Psoas muscle (tissue), 8 donors: Measurements from ENCODE around the gene AHR. TPM values are rescaled to one million over a fixed set of nuclear protein-coding genes. Genes with fewer than 3 reads are reported as not detected.

Experiments
- ATAC-seq, 4 donors: fragments of 200-7000 bp; cut with Tn5 transposase; one replicate each; pipeline ENCODE4 v1.9.1; 2020; ENCODE audit warnings: moderate library complexity in 3 of 4, mild to moderate bottlenecking in 2 of 4
- DNase-seq, 2 donors: peaks; one replicate each; pipeline ENCODE4 v3.0.0-alpha.2; 2020
- H3K27ac ChIP-seq: fragments of 200-600 bp; one replicate; pipeline ENCODE4 v1.8.0; 2022
- H3K27me3 ChIP-seq, 3 donors: fragments of 200-600 bp in 1 of 3; one replicate each; pipeline versions ENCODE4 v1.6.1 to v1.8.0; 2013 to 2022; ENCODE audit warnings: low read length in 2 of 3, mild to moderate bottlenecking in 2 of 3, moderate library complexity in 1 of 3; ENCODE audit not compliant: insufficient read depth in 3 of 3
- H3K36me3 ChIP-seq, 2 donors: fragments of 200-600 bp in 1 of 2; one replicate each; pipeline versions ENCODE4 v1.6.1 to v1.8.0; 2013 to 2022; ENCODE audit warnings: low read depth in 1 of 2, mild to moderate bottlenecking in 1 of 2, moderate library complexity in 1 of 2; ENCODE audit not compliant: insufficient read depth in 1 of 2
- H3K4me1 ChIP-seq: fragments of 200-600 bp; one replicate; pipeline ENCODE4 v1.8.0; 2022
- H3K4me3 ChIP-seq: fragments of 200-600 bp; one replicate; pipeline ENCODE4 v1.8.0; 2022; ENCODE audit warnings: mild to moderate bottlenecking
- H3K9me3 ChIP-seq: fragments of 200-600 bp; one replicate; pipeline ENCODE4 v1.8.0; 2022
- CTCF ChIP-seq: fragments of 200-600 bp; IDR thresholded peaks from one replicate; pipeline ENCODE4 v1.8.0; 2022; ENCODE audit warnings: antibody characterized with exemption
- WGBS, 3 donors: extraction: QIAGEN DNeasy Blood & Tissue Kit; methylation state at CpG; one replicate each; pipeline versions ENCODE4 v1.1.6 to v1.1.7; 2013; 5-methylcytosine and 5-hydroxymethylcytosine counted together
- intact Hi-C, 2 donors: fragments of 100-400 bp; cut with DNase I; formaldehyde crosslinking; loops; one replicate each; pipeline versions ENCODE4 v1.11.0 to v1.14.2; 2022
- polyA plus RNA-seq, 3 donors: library from polyadenylated mRNA; stranded (reverse); fragments of 200-250 nt; gene quantifications; one replicate each; pipeline ENCODE4 v1.2.3, GENCODE V29; 2013
- total RNA-seq, 4 donors: library from RNA; stranded (reverse); fragmentation: NEBNext Ultra II Directional in 2 of 4; extraction: Animal tissue kit (Norgen Biotek cat#: 25700) in 2 of 4; gene quantifications; one replicate each; pipeline versions ENCODE4 v1.2.1 to v1.2.4, GENCODE V29; 2021 to 2023
- donor health status: healthy with polysubstance abuse.
- donor health status: DM: no; HTN: no; CAD: no; lungs with moderate emphysema.
- donor health status: Bipolar disorder and iron deficiency.
- donor health status: healthy.
- donor health status: DM: yes; HTN: yes; CAD: no.
- donor health status: DM: no; HTN: no; CAD: no.
- donor health status: DM: no; HTN: no; CAD: no.
- donor health status: DM: yes; HTN: yes; CAD: no.

The AHR gene
- total and polyA plus RNA-seq, 7 donors, result 1.4 to 9.2 (median 3.8) TPM

- ATAC-seq, result no peak
- no peak overlapping the region for H3K4me3 ChIP-seq
- H3K36me3 ChIP-seq, result peaks cover 0 to 10% of the 10 kb centered on the region in 2 donors
- DNase-seq, result no peak
- intact Hi-C loops, result no loop called here
- H3K4me1 ChIP-seq, result no peaks in the 10 kb centered on the region
- WGBS, 3 donors, result 69 to 73% (median 71%) methylated on average over 2 of the region's 2 CpGs
- no peaks in the 10 kb centered on the region for H3K27me3 ChIP-seq
- H3K27ac ChIP-seq, result no peak overlapping the region
- H3K9me3 ChIP-seq, result no peaks in the 10 kb centered on the region
- TF ChIP-seq CTCF, result no peak
Observed at GRCh38 chr7:17326378-17326777, 27.9 kb downstream of the AHR start.

DNA sequence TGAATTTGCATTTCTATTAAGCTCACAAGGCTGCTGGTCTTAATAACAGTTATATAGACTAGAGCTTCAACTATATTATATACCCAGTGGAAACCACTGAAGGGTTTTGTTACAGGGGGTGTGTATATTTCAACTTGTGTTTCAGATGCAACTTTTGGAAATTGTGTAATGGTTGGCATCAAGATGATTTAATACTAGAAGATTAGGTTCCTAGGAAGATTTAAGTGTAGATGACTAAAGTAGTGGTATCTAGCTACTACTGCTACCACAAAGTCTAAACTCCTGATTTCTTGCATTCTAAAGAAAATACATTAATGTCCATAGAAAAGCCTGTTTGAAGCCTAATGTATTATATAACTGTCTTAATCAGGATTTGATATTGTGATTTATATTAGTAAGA lies 30.2 kb downstream of the AHR start:
- Histone ChIP-seq H3K27me3 (no peaks in the 10 kb centered on the region), H3K4me1 (no peaks in the 10 kb centered on the region), H3K4me3 (no peak overlapping the region), H3K9me3 (no peaks in the 10 kb centered on the region), H3K27ac (no peak overlapping the region), H3K36me3 (peaks cover 0 to 15% of the 10 kb centered on the region in 2 donors)
- TF ChIP-seq CTCF, result no peak
- DNase-seq, result no peak
- no peak for ATAC-seq
- intact Hi-C loops, result no loop called here

DNA sequence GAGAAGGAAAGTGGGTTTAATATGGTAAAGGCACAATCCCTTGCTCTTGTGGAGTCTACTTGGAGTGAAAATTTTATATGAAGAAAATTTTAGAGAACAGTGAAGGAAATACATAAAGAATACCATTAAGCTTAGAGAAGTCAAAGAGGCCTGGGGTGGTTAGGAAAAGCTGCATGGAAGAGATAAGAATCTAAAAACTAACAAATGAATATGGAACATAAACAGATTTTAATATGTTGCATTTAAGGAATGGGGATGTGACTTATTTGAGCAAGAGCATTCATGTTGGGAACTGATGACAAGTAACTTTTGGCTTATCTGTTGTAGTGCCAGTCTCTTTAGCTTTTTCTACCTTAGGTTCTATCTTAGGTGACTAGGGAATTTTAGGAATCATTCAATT lies 31.0 kb downstream of the AHR start:
- intact Hi-C loops, result no loop called here
- no peaks in the 10 kb centered on the region for H3K9me3 ChIP-seq
- no peak for DNase-seq
- TF ChIP-seq CTCF, result no peak
- ATAC-seq, result no peak
- no peak overlapping the region for H3K4me3 ChIP-seq
- no peaks in the 10 kb centered on the region for H3K27me3 ChIP-seq
- H3K36me3 ChIP-seq, result peaks cover 0 to 15% of the 10 kb centered on the region in 2 donors
- H3K4me1 ChIP-seq, result no peaks in the 10 kb centered on the region
- H3K27ac ChIP-seq, result no peak overlapping the region

GRCh38 chr7:17331891-17332501 lies 33.5 kb downstream of the AHR start:
- no peak overlapping the region for H3K27ac ChIP-seq
- WGBS, 3 donors, result 80 to 85% (median 83%) methylated on average over 2 of the region's 2 CpGs
- H3K4me3 ChIP-seq, result no peak overlapping the region
- H3K9me3 ChIP-seq, result no peaks in the 10 kb centered on the region
- H3K36me3 ChIP-seq, result peaks cover 0 to 18% of the 10 kb centered on the region in 2 donors
- no peaks in the 10 kb centered on the region for H3K27me3 ChIP-seq
- ATAC-seq (no peak), DNase-seq (no peak)
- H3K4me1 ChIP-seq, result no peaks in the 10 kb centered on the region
- intact Hi-C loops, result no loop called here
- TF ChIP-seq CTCF, result no peak

DNA sequence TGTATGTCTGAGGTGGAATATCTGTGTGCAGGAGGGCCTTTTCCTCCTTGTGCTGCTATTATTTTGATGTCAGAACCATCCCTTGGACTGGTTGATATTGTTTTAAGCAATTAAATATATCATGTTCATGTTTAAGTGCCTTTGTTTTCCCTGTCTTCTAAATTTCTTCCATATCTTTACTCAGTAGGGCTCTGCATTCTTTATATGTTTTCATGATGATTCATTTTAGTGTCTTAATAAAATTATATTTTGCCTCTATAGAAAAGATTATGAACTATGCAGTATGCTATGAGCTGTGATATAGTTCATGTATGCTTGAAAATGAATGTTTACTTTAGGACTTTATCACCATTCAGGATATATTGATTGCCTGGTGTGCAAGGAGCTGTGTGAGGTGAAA lies 34.8 kb downstream of the AHR start:
- Histone ChIP-seq H3K36me3 (peaks cover 0 to 18% of the 10 kb centered on the region in 2 donors), H3K4me3 (no peak overlapping the region), H3K27ac (no peak overlapping the region), H3K4me1 (no peaks in the 10 kb centered on the region), H3K27me3 (no peaks in the 10 kb centered on the region), H3K9me3 (no peaks in the 10 kb centered on the region)
- no peak for TF ChIP-seq CTCF
- no peak for ATAC-seq
- intact Hi-C loops, result no loop called here
- no peak for DNase-seq
